Measurements from ENCODE around the gene CPVL. TPM values are rescaled to one million over a fixed set of nuclear protein-coding genes. Genes with fewer than 3 reads are reported as not detected.

CPVL gene
- total and polyA plus RNA-seq, 4 donors = 16.6 to 34.8 (median 17.6) TPM

GRCh38 chr7:29102558-29103151 is 43.7 kb downstream of the CPVL start:
- WGBS, 2 donors = 5% methylated on average over 7 of the region's 7 CpGs
- Histone ChIP-seq H3K36me3 (ENCODE audit: control insufficient read depth in 4 of 4, insufficient read depth in 4 of 4, low read length in 4 of 4) (no peaks in the 10 kb centered on the region), H3K9ac (ENCODE audit: insufficient read depth in 1 of 2, low read length in 2 of 2) (no peak overlapping the region), H3K27me3 (ENCODE audit: control insufficient read depth in 3 of 3, insufficient read depth in 3 of 3, low read length in 2 of 3) (no peaks in the 10 kb centered on the region), H3K9me3 (ENCODE audit: control insufficient read depth in 4 of 4, insufficient read depth in 3 of 4, low read length in 3 of 4) (no peaks in the 10 kb centered on the region), H3K4me1 (ENCODE audit: control insufficient read depth in 5 of 5, insufficient read depth in 5 of 5, low read length in 5 of 5) (peaks cover 2 to 32% (median 3%) of the 10 kb centered on the region in 5 donors), H3K4me3 (no peak overlapping the region), H3K27ac (ENCODE audit: low read depth in 1 of 2, low read length in 1 of 2) (no peak overlapping the region)
- ATAC-seq (ENCODE audit: insufficient read depth, low FRiP score) = peak; percentile 14
- peak; percentile 90 to 92 (median 91) for DNase-seq
- TF ChIP-seq CTCF (IDR thresholded peaks at IDR 0.05; ENCODE audit: control extremely low read depth, extremely low read depth) = peak; percentile 36

GRCh38 chr7:29100924-29101323 is 45.4 kb downstream of the CPVL start:
- Histone ChIP-seq H3K4me3 (no peak overlapping the region), H3K36me3 (ENCODE audit: control insufficient read depth in 4 of 4, insufficient read depth in 4 of 4, low read length in 4 of 4) (no peaks in the 10 kb centered on the region), H3K4me1 (ENCODE audit: control insufficient read depth in 5 of 5, insufficient read depth in 5 of 5, low read length in 5 of 5) (peaks cover 2 to 35% (median 5%) of the 10 kb centered on the region in 5 donors), H3K27ac (ENCODE audit: low read depth in 1 of 2, low read length in 1 of 2) (no peak overlapping the region), H3K27me3 (ENCODE audit: control insufficient read depth in 3 of 3, insufficient read depth in 3 of 3, low read length in 2 of 3) (no peaks in the 10 kb centered on the region), H3K9ac (ENCODE audit: insufficient read depth in 1 of 2, low read length in 2 of 2) (no peak overlapping the region), H3K9me3 (ENCODE audit: control insufficient read depth in 4 of 4, insufficient read depth in 3 of 4, low read length in 3 of 4) (no peaks in the 10 kb centered on the region)
- 22 to 37% methylated on average over 1 of the region's 1 CpG for WGBS, 2 donors
- no peak for TF ChIP-seq CTCF (IDR thresholded peaks at IDR 0.05; ENCODE audit: control extremely low read depth, extremely low read depth)
- DNase-seq = no peak
- no peak for ATAC-seq (ENCODE audit: insufficient read depth, low FRiP score)

GRCh38 chr7:29099896-29100847 is 46.2 kb downstream of the CPVL start:
- WGBS, 2 donors = 67 to 87% methylated on average over 5 of the region's 5 CpGs
- no peak overlapping the region for H3K27ac ChIP-seq (ENCODE audit: low read depth in 1 of 2, low read length in 1 of 2)

More at GRCh38 chr7:29099896-29100847, 46.2 kb downstream of the CPVL start:
- H3K4me1 ChIP-seq (ENCODE audit: control insufficient read depth in 5 of 5, insufficient read depth in 5 of 5, low read length in 5 of 5) = peaks cover 2 to 42% (median 12%) of the 10 kb centered on the region in 5 donors
- ATAC-seq (ENCODE audit: insufficient read depth, low FRiP score) (peak; percentile 44), DNase-seq (peak in 2 of 3 donors; percentile 22 to 28)
- H3K9me3 ChIP-seq (ENCODE audit: control insufficient read depth in 4 of 4, insufficient read depth in 3 of 4, low read length in 3 of 4) = no peaks in the 10 kb centered on the region
- H3K9ac ChIP-seq (ENCODE audit: insufficient read depth in 1 of 2, low read length in 2 of 2) = no peak overlapping the region
- H3K27me3 ChIP-seq (ENCODE audit: control insufficient read depth in 3 of 3, insufficient read depth in 3 of 3, low read length in 2 of 3) = no peaks in the 10 kb centered on the region
- no peak overlapping the region for H3K4me3 ChIP-seq
- no peak for TF ChIP-seq CTCF (IDR thresholded peaks at IDR 0.05; ENCODE audit: control extremely low read depth, extremely low read depth)
- H3K36me3 ChIP-seq (ENCODE audit: control insufficient read depth in 4 of 4, insufficient read depth in 4 of 4, low read length in 4 of 4) = no peaks in the 10 kb centered on the region

Data from lung (tissue), 12 donors.